ENCODE measurements around the gene TFB1M. TPM values are rescaled to one million over a fixed set of nuclear protein-coding genes. Genes with fewer than 3 reads are reported as not detected.
"Not testable (repeated sequence)": the region's sequence is repeated elsewhere in the genome, so short reads cannot be mapped to it uniquely, and the experiment has no call there.

Gene TFB1M
- total RNA-seq, 1 donor = 18.8 TPM

GRCh38 chr6:155235087-155235486 lies 79.2 kb downstream of the TFB1M start:
- no peak overlapping the region for H3K27ac ChIP-seq (ENCODE audit: low read depth, low read length)
- H3K9me3 ChIP-seq (ENCODE audit: low read depth, low read length) = no peaks in the 10 kb centered on the region
- no peak for TF ChIP-seq CTCF (IDR thresholded peaks at IDR 0.05; ENCODE audit: extremely low read depth, low read depth, low read length)
- no peak overlapping the region for H2AFZ ChIP-seq (ENCODE audit: low read length)
- no peak overlapping the region for H3K4me2 ChIP-seq (ENCODE audit: insufficient read depth, low read length)
- no peaks in the 10 kb centered on the region for H3K27me3 ChIP-seq (ENCODE audit: insufficient read depth, low read length)
- no peaks in the 10 kb centered on the region for H3K79me2 ChIP-seq (ENCODE audit: insufficient read depth, low read length)
- no peaks in the 10 kb centered on the region for H3K4me1 ChIP-seq (ENCODE audit: insufficient read depth, low read length)
- peaks cover 2% of the 10 kb centered on the region for H4K20me1 ChIP-seq (ENCODE audit: insufficient read depth, low read length)
- no peak for DNase-seq (ENCODE audit: insufficient read length, low spot score, missing footprints)
- no peak overlapping the region for H3K4me3 ChIP-seq (ENCODE audit: insufficient read depth, low read length)
- peaks cover 4% of the 10 kb centered on the region for H3K36me3 ChIP-seq (ENCODE audit: insufficient read depth, low read length)

GRCh38 chr6:155234687-155235086 lies 79.6 kb downstream of the TFB1M start:
- Histone ChIP-seq H3K27ac (ENCODE audit: low read depth, low read length) (no peak overlapping the region), H2AFZ (ENCODE audit: low read length) (no peak overlapping the region), H3K9me3 (ENCODE audit: low read depth, low read length) (no peaks in the 10 kb centered on the region), H4K20me1 (ENCODE audit: insufficient read depth, low read length) (peaks cover 2% of the 10 kb centered on the region), H3K36me3 (ENCODE audit: insufficient read depth, low read length) (peaks cover under 1% of the 10 kb centered on the region), H3K4me1 (ENCODE audit: insufficient read depth, low read length) (no peaks in the 10 kb centered on the region), H3K4me2 (ENCODE audit: insufficient read depth, low read length) (no peak overlapping the region), H3K79me2 (ENCODE audit: insufficient read depth, low read length) (no peaks in the 10 kb centered on the region), H3K4me3 (ENCODE audit: insufficient read depth, low read length) (no peak overlapping the region), H3K27me3 (ENCODE audit: insufficient read depth, low read length) (no peaks in the 10 kb centered on the region)
- DNase-seq (ENCODE audit: insufficient read length, low spot score, missing footprints) = no peak
- TF ChIP-seq CTCF (IDR thresholded peaks at IDR 0.05; ENCODE audit: extremely low read depth, low read depth, low read length) = no peak

DNA sequence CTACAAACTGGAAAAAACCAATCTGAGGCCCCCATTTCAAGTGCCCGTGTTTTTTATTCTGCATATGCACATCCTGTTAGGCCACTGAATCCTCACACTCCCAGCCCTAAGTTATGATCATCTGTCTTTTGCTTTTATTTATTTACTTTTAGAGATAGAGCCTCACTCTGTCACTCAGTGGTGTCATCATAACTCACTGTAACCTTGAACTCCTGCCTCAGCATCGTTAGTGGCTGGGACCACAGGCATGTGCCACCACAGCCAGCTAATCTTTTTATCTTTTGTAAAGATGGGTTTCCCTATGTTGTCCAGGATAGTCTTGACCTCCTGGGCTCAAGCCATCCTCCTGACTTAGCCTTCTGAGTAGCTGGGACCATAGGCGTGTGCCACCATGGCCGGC lies 80.1 kb downstream of the TFB1M start:
- no peaks in the 10 kb centered on the region for H3K27me3 ChIP-seq (ENCODE audit: insufficient read depth, low read length)
- peaks cover 2% of the 10 kb centered on the region for H4K20me1 ChIP-seq (ENCODE audit: insufficient read depth, low read length)
- H3K4me1 ChIP-seq (ENCODE audit: insufficient read depth, low read length) = no peaks in the 10 kb centered on the region
- no peak overlapping the region for H3K4me3 ChIP-seq (ENCODE audit: insufficient read depth, low read length)
- TF ChIP-seq CTCF (IDR thresholded peaks at IDR 0.05; ENCODE audit: extremely low read depth, low read depth, low read length) = no peak
- H3K9me3 ChIP-seq (ENCODE audit: low read depth, low read length) = no peaks in the 10 kb centered on the region
- no peak overlapping the region for H2AFZ ChIP-seq (ENCODE audit: low read length)
- DNase-seq (ENCODE audit: insufficient read length, low spot score, missing footprints) = no peak
- no peaks in the 10 kb centered on the region for H3K36me3 ChIP-seq (ENCODE audit: insufficient read depth, low read length)
- no peak overlapping the region for H3K4me2 ChIP-seq (ENCODE audit: insufficient read depth, low read length)
- H3K79me2 ChIP-seq (ENCODE audit: insufficient read depth, low read length) = no peaks in the 10 kb centered on the region
- no peak overlapping the region for H3K27ac ChIP-seq (ENCODE audit: low read depth, low read length)

DNA sequence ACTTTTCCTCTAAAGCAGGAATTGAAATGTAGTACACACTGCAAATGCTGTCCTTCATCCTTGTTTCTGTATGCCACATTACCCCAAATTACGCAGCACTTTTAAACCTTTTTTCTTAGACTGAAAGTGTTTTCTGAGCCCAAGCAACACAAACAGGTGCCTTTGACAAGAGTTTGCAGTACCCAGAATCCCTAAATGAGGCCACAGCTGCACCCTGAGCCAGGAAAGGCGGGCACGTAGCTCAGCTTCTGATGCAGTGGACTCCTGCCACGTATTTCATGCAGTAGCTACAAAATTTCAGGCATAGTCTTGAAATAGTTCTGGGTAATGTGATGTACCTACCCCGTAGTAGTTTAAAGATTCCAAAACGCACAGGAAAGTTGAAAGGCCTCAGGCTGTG lies 81.4 kb downstream of the TFB1M start:
- Histone ChIP-seq H3K9me3 (ENCODE audit: low read depth, low read length) (no peaks in the 10 kb centered on the region), H3K4me1 (ENCODE audit: insufficient read depth, low read length) (no peaks in the 10 kb centered on the region), H2AFZ (ENCODE audit: low read length) (no peak overlapping the region), H3K79me2 (ENCODE audit: insufficient read depth, low read length) (no peaks in the 10 kb centered on the region), H3K27ac (ENCODE audit: low read depth, low read length) (no peak overlapping the region), H3K36me3 (ENCODE audit: insufficient read depth, low read length) (no peaks in the 10 kb centered on the region), H3K4me2 (ENCODE audit: insufficient read depth, low read length) (no peak overlapping the region), H4K20me1 (ENCODE audit: insufficient read depth, low read length) (peaks cover 2% of the 10 kb centered on the region), H3K27me3 (ENCODE audit: insufficient read depth, low read length) (no peaks in the 10 kb centered on the region), H3K4me3 (ENCODE audit: insufficient read depth, low read length) (no peak overlapping the region)
- DNase-seq (ENCODE audit: insufficient read length, low spot score, missing footprints) = no peak
- TF ChIP-seq CTCF (IDR thresholded peaks at IDR 0.05; ENCODE audit: extremely low read depth, low read depth, low read length) = no peak

- H3K4me2 ChIP-seq (ENCODE audit: insufficient read depth, low read length); H2AFZ ChIP-seq (ENCODE audit: low read length); H4K20me1 ChIP-seq (ENCODE audit: insufficient read depth, low read length); H3K4me1 ChIP-seq (ENCODE audit: insufficient read depth, low read length); H3K27ac ChIP-seq (ENCODE audit: low read depth, low read length); H3K4me3 ChIP-seq (ENCODE audit: insufficient read depth, low read length); DNase-seq (ENCODE audit: insufficient read length, low spot score, missing footprints); H3K9me3 ChIP-seq (ENCODE audit: low read depth, low read length); H3K27me3 ChIP-seq (ENCODE audit: insufficient read depth, low read length); H3K36me3 ChIP-seq (ENCODE audit: insufficient read depth, low read length); H3K79me2 ChIP-seq (ENCODE audit: insufficient read depth, low read length): not testable (repeated sequence)
Observed at GRCh38 chr6:155230975-155231374, 83.3 kb downstream of the TFB1M start.
